Measurements from ENCODE around the gene PGAM4.
A peak's percentile ranks its signal among the peaks of the same experiment; 100 is the strongest.

PGAM4 gene

DNA sequence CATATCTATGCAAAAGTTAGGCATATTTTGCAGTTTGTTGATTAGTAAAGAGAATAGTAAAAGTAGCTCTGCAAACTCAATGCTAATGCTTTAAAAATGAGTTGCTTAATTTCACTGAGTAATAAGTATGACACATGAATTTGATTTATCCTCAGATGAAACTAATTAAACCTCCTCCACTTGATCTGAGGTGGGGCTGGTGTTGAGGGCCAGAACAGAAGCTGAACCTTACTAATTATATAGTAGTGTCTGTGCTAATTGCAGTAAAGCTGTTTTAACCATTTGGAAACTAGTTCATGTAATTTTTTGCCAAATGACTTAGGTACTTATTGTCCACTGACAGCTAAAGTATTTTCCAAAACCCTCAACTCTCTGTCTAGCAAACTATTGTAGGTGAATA, 7.7 kb upstream of the PGAM4 start:
- no peak overlapping the region for H3K27ac ChIP-seq (ENCODE audit: low read depth, low read length)
- no peak overlapping the region for H2AK5ac ChIP-seq (ENCODE audit: low read length)
- H3K36me3 ChIP-seq (ENCODE audit: control insufficient read depth in 1 of 2, insufficient read depth in 2 of 2, low read length in 2 of 2) = no peaks in the 10 kb centered on the region

DNA sequence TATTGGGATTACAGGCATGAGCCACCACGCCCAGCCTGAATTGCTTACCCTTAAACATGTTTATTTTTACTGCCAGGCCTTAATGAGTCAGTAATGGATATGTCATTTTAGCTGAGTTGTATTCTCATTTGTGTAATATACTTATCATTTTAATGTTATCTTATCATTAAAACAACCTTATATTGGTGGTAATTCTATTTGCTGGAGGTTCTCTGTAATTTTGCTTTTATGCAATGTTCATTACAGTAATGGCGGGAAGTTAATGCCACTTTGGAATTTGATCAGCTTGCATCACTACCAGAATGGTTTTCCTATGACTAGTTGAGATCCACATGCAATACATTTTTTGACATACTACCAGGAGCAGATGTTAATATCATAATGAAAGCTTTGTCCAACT, 6.3 kb upstream of the PGAM4 start:
- Histone ChIP-seq H2BK12ac (ENCODE audit: low read length) (no peak overlapping the region), H3K4me1 (ENCODE audit: control insufficient read depth in 1 of 2, insufficient read depth in 2 of 2, low read length in 2 of 2) (no peaks in the 10 kb centered on the region), H3K9me3 (ENCODE audit: insufficient read depth, low read depth, low read length) (no peaks in the 10 kb centered on the region), H3K9ac (ENCODE audit: low read length) (no peak overlapping the region), H3K27me3 (ENCODE audit: insufficient read depth, low read length) (no peaks in the 10 kb centered on the region), H4K8ac (ENCODE audit: low read depth, low read length) (no peak overlapping the region), H2AFZ (ENCODE audit: insufficient read depth, low read length, poor library complexity) (no peak overlapping the region), H3K36me3 (ENCODE audit: control insufficient read depth in 1 of 2, insufficient read depth in 2 of 2, low read length in 2 of 2) (no peaks in the 10 kb centered on the region), H3K27ac (ENCODE audit: low read depth, low read length) (no peak overlapping the region), H2BK120ac (ENCODE audit: insufficient read depth, low read length, poor library complexity) (no peak overlapping the region), H3K4ac (ENCODE audit: low read depth, low read length) (no peak overlapping the region), H3K23ac (ENCODE audit: low read length) (no peak overlapping the region), H2AK5ac (ENCODE audit: low read length) (no peak overlapping the region), H3K4me2 (ENCODE audit: low read length) (no peak overlapping the region), H2BK5ac (ENCODE audit: low read depth, low read length, poor library complexity) (no peak overlapping the region), H4K12ac (ENCODE audit: low read depth, low read length) (no peak overlapping the region), H3K4me3 (ENCODE audit: low read depth, low read length) (no peak overlapping the region), H4K91ac (ENCODE audit: low read depth, low read length) (no peak overlapping the region), H3K79me1 (ENCODE audit: low read length) (no peaks in the 10 kb centered on the region), H3K14ac (ENCODE audit: low read length) (no peak overlapping the region), H3K79me2 (ENCODE audit: control insufficient read depth, insufficient read depth, low read length, poor library complexity) (no peaks in the 10 kb centered on the region), H3K18ac (ENCODE audit: low read length) (no peak overlapping the region)
- no CpG with 5 or more reads among the region's 2 CpGs for WGBS (ENCODE audit: extremely low coverage, insufficient coverage, insufficient read length)
- DNase-seq = peak in 1 of 2 donors; percentile 11

More for the DNA sequence above, 7.7 kb upstream of the PGAM4 start:
- no peak overlapping the region for H4K8ac ChIP-seq (ENCODE audit: low read depth, low read length)
- H4K91ac ChIP-seq (ENCODE audit: low read depth, low read length) = no peak overlapping the region
- no peak overlapping the region for H3K9ac ChIP-seq (ENCODE audit: low read length)
- DNase-seq = no peak
- no peaks in the 10 kb centered on the region for H3K79me2 ChIP-seq (ENCODE audit: control insufficient read depth, insufficient read depth, low read length, poor library complexity)
- H3K4me1 ChIP-seq (ENCODE audit: control insufficient read depth in 1 of 2, insufficient read depth in 2 of 2, low read length in 2 of 2) = no peaks in the 10 kb centered on the region
- no peak overlapping the region for H3K4me3 ChIP-seq (ENCODE audit: low read depth, low read length)
- H3K79me1 ChIP-seq (ENCODE audit: low read length) = no peaks in the 10 kb centered on the region
- H3K4ac ChIP-seq (ENCODE audit: low read depth, low read length) = no peak overlapping the region
- H2AFZ ChIP-seq (ENCODE audit: insufficient read depth, low read length, poor library complexity) = no peak overlapping the region
- no peak overlapping the region for H2BK120ac ChIP-seq (ENCODE audit: insufficient read depth, low read length, poor library complexity)
- no peak overlapping the region for H4K12ac ChIP-seq (ENCODE audit: low read depth, low read length)
- H2BK12ac ChIP-seq (ENCODE audit: low read length) = no peak overlapping the region
- H3K9me3 ChIP-seq (ENCODE audit: insufficient read depth, low read depth, low read length) = no peaks in the 10 kb centered on the region
- H3K4me2 ChIP-seq (ENCODE audit: low read length) = no peak overlapping the region
- H3K14ac ChIP-seq (ENCODE audit: low read length) = no peak overlapping the region
- no peaks in the 10 kb centered on the region for H3K27me3 ChIP-seq (ENCODE audit: insufficient read depth, low read length)
- H3K18ac ChIP-seq (ENCODE audit: low read length) = no peak overlapping the region
- H2BK5ac ChIP-seq (ENCODE audit: low read depth, low read length, poor library complexity) = no peak overlapping the region
- H3K23ac ChIP-seq (ENCODE audit: low read length) = no peak overlapping the region

DNA sequence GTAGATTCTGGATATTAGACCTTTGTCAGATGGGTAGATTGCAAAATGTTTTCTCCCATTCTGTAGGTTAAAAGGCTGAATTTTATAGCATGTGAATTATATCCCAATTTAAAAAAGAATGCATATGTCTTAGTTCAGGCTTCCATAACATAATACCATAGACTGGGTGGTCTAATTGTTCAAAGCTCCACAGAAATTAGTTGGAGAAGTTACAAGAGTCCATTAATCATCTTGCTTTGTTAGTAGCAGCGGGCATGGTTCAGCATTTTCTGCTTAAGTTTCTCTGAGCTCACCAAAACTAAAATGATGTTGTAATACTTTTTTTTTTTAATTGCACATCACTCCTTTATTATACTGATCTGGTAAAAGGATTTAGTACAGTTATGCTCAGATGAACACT, 1.8 kb downstream of the PGAM4 start:
- DNase-seq = no peak

DNA sequence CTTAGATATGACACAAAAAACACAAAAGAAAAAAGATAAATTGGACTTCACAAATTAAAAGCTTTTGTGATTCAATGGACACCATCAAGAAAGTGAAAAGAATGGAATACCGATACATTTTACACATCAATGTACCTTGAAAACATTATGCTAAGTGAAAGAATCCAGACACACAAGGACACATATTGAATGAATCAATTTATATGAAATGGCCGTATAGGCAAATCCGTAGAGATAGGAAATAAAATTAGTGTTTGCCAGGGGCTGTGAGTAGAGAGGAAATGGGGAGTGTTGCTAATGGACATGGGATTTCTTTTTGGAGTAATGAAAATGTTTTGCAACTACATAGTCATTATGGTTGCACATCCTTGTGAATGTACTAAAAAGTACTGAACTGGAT, 3.1 kb downstream of the PGAM4 start:
- Histone ChIP-seq H3K14ac (ENCODE audit: low read length) (no peak overlapping the region), H4K12ac (ENCODE audit: low read depth, low read length) (no peak overlapping the region), H3K36me3 (ENCODE audit: control insufficient read depth in 1 of 2, insufficient read depth in 2 of 2, low read length in 2 of 2) (no peaks in the 10 kb centered on the region), H3K4ac (ENCODE audit: low read depth, low read length) (no peak overlapping the region), H3K4me2 (ENCODE audit: low read length) (no peak overlapping the region), H3K79me2 (ENCODE audit: control insufficient read depth, insufficient read depth, low read length, poor library complexity) (no peaks in the 10 kb centered on the region), H3K4me3 (ENCODE audit: low read depth, low read length) (no peak overlapping the region), H2BK120ac (ENCODE audit: insufficient read depth, low read length, poor library complexity) (no peak overlapping the region), H2BK12ac (ENCODE audit: low read length) (no peak overlapping the region), H4K8ac (ENCODE audit: low read depth, low read length) (no peak overlapping the region), H2BK5ac (ENCODE audit: low read depth, low read length, poor library complexity) (no peak overlapping the region), H3K18ac (ENCODE audit: low read length) (no peak overlapping the region), H3K9me3 (ENCODE audit: insufficient read depth, low read depth, low read length) (no peaks in the 10 kb centered on the region), H3K79me1 (ENCODE audit: low read length) (no peaks in the 10 kb centered on the region), H3K27me3 (ENCODE audit: insufficient read depth, low read length) (no peaks in the 10 kb centered on the region), H2AK5ac (ENCODE audit: low read length) (no peak overlapping the region), H3K9ac (ENCODE audit: low read length) (no peak overlapping the region), H4K91ac (ENCODE audit: low read depth, low read length) (no peak overlapping the region), H2AFZ (ENCODE audit: insufficient read depth, low read length, poor library complexity) (no peak overlapping the region), H3K4me1 (ENCODE audit: control insufficient read depth in 1 of 2, insufficient read depth in 2 of 2, low read length in 2 of 2) (no peaks in the 10 kb centered on the region), H3K27ac (ENCODE audit: low read depth, low read length) (no peak overlapping the region), H3K23ac (ENCODE audit: low read length) (no peak overlapping the region)
- no peak for DNase-seq
- WGBS (ENCODE audit: extremely low coverage, insufficient coverage, insufficient read length) = no CpG with 5 or more reads among the region's 3 CpGs

More for the DNA sequence above, 1.8 kb downstream of the PGAM4 start:
- Histone ChIP-seq H3K79me1 (ENCODE audit: low read length) (no peaks in the 10 kb centered on the region), H3K14ac (ENCODE audit: low read length) (no peak overlapping the region), H2AFZ (ENCODE audit: insufficient read depth, low read length, poor library complexity) (no peak overlapping the region), H4K8ac (ENCODE audit: low read depth, low read length) (no peak overlapping the region), H4K12ac (ENCODE audit: low read depth, low read length) (no peak overlapping the region), H3K4me2 (ENCODE audit: low read length) (no peak overlapping the region), H3K4me3 (ENCODE audit: low read depth, low read length) (no peak overlapping the region), H2BK120ac (ENCODE audit: insufficient read depth, low read length, poor library complexity) (no peak overlapping the region), H4K91ac (ENCODE audit: low read depth, low read length) (no peak overlapping the region), H3K79me2 (ENCODE audit: control insufficient read depth, insufficient read depth, low read length, poor library complexity) (no peaks in the 10 kb centered on the region), H3K4ac (ENCODE audit: low read depth, low read length) (no peak overlapping the region), H3K23ac (ENCODE audit: low read length) (no peak overlapping the region), H3K18ac (ENCODE audit: low read length) (no peak overlapping the region), H3K27me3 (ENCODE audit: insufficient read depth, low read length) (no peaks in the 10 kb centered on the region), H3K9ac (ENCODE audit: low read length) (no peak overlapping the region), H2BK12ac (ENCODE audit: low read length) (no peak overlapping the region), H3K27ac (ENCODE audit: low read depth, low read length) (no peak overlapping the region), H2BK5ac (ENCODE audit: low read depth, low read length, poor library complexity) (no peak overlapping the region), H3K36me3 (ENCODE audit: control insufficient read depth in 1 of 2, insufficient read depth in 2 of 2, low read length in 2 of 2) (no peaks in the 10 kb centered on the region), H2AK5ac (ENCODE audit: low read length) (no peak overlapping the region), H3K9me3 (ENCODE audit: insufficient read depth, low read depth, low read length) (no peaks in the 10 kb centered on the region), H3K4me1 (ENCODE audit: control insufficient read depth in 1 of 2, insufficient read depth in 2 of 2, low read length in 2 of 2) (no peaks in the 10 kb centered on the region)
- WGBS (ENCODE audit: extremely low coverage, insufficient coverage, insufficient read length) = no CpG with 5 or more reads among the region's 1 CpG
